Stimulated activated CD4-positive, alpha-beta T cell treated with anti-CD3 and anti-CD28 coated beads, TNF-alpha, amount 100 ng/mL, for 24 hours (primary cell): ENCODE data around the gene PDE7B.

ENCODE experiments used
- DNase-seq, 3 experiments: peaks; one replicate each; pipeline ENCODE4 v3.0.0-alpha.2; 2020; ENCODE audit warnings: low read depth in 3 of 3

The PDE7B gene

DNA sequence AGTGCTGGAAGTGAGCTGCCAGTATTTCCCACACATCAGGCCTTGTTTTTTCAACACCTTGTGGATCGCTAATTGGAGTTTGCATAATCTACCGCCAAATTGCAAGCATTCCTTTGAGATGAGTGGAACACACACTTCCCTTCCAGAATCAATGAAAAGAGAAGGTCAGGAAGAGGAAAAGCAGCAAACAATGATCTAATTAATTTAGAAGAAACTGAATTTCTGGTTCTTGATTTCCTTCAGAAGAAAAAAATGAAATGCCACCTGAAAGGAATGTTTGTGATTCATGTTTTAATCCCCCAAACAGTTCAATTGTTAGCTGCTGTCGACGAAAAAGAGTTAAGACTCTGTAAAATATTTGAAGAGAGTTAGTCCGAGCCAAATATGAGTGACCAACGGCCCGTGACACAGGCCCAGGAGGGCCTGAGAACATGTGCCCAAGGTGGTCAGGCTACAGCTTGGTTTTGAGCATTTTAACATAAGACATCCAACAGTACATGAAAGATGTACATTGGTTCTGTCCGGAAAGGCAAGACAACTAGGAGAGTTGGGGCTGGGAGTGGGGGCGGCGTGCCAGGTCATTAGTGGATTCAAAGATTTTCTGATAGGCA lies 216.3 kb downstream of the PDE7B start:
- DNase-seq, result no peak

DNA sequence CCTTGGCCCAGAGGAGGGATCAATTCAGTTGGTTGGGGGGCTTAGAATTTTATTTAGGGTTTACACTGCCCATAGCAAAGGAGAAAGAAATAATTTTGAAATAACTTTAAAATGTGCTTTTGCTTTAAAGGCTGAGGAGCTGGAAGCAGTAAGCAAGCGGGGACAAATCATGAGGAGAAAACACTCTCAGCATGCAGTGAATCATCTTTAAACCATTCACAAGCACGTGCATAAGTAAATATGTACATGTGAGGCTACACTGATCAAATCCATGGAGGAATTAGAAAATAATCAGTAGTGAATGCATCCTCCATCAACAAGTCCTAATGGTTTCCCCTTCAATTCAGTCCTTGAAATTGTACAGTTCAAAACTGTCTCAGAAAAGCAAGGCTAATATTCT lies 217.6 kb downstream of the PDE7B start:
- DNase-seq, result no peak

DNA sequence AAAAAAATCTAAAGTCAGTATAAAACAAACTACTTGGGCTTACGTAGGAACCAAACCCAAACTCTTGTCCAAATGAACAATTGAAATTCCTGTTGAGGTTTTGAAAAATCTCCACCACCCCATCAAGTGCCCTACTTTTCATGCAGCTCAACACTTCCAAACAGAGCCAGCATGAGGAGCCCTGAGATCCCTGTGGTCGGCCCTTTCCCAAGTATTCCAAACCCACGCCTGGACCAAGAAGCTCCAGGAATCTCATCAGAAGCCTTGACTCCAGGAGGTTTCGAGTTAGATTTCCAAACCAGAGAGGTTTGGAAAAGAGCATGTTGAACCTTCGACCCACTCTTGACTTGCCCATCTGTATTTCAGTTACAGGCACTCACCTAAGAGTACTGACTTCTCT lies 219.3 kb downstream of the PDE7B start:
- DNase-seq, result no peak

DNA sequence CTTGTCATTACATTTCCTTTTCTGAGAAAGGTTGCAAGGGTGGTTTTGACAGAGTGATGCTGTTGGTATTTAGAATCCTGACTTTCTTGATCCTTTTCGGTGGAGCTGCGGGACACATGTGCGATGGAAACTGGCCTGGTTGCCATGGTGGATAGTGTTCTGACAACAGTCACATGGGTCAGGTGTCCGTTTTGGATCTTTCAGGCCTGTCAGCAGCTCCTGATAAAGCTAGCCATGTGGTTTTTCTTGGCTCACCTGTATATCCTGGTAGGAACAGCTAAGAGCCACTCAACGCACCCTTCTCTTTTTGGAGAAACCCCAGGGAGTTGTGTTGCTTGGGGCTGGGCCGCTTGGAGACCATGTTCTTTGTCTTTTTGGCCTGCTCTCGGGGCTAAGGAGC lies 221.2 kb downstream of the PDE7B start:
- no peak for DNase-seq

DNA sequence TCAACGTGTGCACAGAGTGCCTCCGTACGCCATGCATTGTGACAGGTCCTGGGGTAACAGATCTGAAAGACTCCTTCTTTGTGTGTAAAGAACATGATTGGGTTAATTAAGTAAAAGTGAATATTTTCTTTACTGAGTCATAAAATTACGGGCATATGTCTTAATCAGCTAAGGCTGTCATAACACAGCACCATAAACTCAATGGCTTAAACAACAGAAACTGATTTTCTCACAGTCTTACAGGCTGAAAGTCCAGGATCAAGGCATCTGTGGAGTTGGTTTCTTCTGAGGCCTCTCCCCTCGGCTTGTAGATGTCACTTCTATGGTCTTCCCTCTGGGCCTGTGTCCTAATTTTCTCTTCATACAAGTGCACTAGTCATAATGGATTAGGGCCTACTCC lies 221.7 kb downstream of the PDE7B start:
- no peak for DNase-seq

DNA sequence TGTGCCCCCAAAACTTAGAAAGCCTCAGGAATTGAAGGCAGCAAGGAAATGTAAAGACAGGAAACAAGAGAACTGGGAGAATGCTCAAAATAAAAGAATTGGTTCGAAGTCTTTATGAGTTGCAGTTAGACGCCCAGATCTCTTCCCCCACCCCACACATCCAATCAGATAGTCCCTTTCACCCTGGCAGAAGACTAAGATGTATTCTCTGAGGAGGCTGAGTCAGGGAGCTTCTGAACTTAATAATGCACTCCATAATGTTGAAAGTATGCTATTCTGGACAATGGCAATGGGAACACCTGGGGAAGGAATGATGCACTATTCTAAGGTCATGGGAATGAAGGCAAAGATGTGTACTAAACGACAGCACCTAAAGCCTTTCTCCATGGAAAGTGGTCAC lies 225.0 kb downstream of the PDE7B start:
- no peak for DNase-seq

DNA sequence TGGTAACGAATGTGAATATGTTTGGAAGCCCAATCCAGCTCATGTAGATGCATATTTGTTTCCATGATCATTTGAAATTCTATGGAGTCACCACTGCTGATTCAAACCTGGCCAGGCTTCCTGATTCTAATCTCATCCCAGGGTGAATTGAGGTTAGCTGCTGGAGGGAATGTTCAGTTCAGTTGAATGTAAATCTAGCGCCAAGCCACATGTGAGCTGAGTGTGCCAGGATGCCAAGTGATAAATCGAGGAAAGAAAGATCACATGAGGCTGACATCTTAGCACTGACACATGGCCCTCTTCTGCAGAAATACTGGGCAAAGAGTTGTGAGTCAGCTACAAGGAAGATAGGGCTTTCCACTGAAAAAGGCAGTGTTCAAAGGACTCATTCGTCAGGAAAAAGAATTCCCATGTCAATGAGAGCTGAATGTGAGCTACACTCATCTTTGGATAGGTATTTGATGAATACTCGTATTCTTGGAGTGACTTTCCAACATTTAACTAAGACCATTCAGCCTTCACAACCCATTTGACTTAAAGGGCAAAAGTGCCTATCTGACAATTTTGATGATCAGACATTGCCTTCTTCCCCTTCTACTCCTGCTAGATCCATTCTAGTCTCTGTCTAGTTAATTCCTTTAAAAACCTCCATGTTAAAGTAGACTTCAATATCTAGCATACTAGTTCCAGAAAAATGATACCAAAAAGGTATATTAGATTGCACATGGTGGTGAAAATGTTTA lies 226.5 kb downstream of the PDE7B start:
- DNase-seq, result no peak

DNA sequence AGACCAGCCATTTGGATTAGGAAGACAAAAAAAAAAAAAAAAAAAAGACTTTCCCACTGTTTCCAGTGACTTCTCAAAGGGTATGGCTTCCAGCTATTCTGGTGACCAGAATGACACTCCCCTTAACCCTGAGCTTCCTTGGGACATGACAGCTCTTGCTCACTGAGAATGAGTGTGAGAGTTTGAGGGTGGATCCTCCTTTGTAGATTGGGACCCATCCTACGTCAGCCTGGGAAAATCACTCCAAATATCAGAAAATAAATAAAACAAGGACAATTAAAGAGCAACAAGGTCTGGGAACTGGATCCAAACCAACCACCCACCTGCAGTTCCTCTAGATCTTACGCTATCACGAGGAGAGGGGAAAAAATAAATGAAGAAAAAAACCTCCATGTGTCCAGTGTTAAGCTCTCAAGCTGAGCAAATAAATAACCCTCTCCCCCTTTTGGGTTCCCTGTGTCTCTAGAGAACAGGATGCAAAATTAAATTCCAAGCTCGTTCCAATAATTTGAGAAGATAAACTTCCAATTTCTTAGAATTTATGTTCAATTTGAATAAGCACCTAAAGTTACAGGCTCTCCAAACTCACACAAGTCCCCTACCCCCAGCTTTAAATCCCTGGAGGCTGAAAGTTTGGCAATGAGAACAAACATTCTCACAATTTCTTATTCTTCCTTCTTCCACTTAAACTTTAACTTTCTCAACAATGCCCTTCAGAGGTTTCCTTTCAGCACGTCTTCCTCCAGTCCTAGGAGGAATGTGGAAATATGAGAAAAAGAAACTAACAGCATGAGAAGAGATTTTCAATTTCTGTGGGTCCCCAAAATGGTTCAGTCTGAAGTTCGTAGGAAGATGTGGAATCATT lies 228.4 kb downstream of the PDE7B start:
- no peak for DNase-seq

DNA sequence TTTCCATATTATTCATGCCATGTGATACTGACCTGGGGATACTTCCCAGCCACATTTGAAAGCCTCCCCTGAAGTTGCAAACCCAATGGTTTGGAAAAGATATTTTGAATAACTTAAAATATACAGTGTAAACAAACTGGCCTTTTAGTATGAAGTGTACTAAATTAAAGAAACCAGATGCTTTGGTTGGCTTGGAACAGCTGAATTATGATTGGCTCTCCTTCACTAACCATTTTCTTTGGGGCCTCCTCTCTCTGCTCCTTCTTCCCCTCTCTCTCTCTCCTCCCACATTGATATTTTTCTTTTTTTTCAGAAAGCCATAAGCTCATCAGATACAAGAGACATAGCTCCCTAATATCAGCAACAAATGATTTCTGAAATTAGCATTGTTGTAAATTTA lies 232.0 kb downstream of the PDE7B start:
- DNase-seq, result no peak

DNA sequence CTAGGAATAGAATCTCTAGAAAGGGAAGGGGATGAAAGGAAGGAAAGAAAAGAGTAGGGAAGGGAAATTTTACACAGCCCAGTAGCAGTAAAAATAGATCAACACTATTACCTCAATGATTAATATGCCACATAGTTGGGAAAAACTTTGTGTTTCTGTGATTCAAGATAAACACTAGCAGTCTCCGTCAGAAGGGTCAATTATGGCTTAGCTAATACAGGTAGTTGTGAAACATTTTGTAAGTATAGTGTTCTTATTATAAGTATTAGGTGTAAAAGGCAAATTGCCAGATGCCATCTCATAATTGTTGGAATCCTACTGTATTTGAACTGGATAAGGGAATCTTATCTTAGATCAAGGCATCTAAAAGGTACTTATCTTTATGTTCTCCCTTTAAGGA lies 232.9 kb downstream of the PDE7B start:
- no peak for DNase-seq

DNA sequence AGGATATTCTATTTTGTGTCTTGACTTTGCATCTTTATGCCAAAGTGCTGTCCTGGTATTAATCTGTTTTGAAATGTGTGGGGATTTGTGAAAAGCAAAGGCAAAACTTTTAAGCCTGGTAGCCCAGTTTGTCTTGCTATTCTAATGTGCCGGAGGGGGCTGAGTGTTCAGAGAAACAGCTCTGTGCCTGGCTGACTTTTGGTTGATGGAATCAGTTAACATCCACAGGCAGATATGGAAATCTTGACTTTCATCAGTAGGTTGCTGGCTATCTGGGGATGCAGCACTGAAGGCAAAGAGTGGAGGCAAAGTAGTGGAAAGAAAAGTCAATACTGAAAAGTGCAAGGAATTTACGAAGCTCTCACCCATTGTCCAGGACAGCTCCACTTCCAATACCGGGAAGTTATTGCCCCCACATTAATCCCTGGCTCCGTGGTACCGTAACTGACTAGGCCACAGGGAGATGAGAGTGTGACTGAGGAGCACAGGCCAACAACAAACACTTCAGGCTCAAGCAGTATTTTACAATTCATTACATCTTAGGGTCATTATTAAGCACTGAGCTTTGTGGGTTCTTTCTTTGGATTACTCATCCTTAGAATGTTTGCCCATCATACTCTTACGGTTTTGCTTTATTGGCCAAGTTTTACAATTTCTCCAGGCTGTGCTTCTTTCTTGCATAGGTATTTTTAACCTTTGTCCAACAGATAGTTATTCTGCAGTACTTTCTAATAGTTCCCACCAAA lies 234.0 kb downstream of the PDE7B start:
- no peak for DNase-seq

DNA sequence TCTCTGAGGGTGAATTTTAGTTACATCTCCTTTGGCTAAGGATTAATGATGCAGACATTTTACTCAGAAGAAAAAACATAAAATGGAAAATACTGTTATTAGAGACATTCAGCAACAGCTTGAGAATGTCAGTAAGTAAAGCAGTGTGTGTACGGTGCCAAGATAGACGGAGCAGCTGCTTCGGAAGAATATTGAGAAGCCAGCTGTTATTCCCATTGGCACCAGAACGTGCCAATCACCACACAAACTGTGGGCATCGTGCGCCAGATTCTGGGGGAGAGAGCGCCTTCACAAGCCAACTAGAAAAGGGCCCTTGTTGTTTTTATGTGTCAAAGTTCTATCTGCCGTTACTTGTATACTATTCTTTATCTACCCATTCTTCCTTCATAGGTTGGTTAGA lies 235.2 kb downstream of the PDE7B start:
- DNase-seq, result no peak

DNA sequence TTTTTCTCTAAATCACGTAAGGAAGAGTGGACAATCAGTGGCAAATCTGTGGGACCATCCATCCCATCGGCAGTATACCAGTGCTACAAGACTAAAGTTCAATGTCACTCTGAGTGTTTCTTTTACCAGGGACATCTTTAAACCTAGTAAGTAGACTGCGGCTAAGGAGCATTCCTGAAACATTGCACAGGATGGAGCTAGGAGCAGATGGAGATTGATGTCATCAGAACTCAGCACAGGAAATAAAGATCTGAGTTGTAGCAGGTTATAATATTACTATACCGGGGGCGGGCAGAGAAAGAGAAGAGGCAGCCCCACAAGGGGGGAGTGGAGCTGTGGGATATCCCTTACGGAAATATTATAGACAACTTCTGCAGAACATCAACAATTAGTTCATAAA lies 236.5 kb downstream of the PDE7B start:
- no peak for DNase-seq

DNA sequence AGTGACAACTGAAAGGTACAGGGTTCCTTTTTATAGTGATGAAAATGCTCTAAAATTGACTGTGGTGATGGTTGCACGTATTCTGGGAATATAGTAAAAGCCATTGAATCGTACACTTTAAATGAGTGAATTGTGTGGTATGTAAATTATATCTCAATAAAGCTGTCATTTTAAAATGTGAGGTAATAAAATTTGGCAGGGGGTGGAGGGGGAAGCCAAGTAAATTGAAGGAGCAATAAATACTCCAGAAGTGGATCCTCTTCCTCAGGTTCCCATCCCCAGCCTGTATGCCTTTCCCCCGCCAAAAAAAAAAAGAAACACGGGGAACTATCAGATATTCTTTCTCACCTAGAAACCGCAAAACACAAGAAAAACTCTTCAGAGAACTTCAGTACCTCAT lies 237.2 kb downstream of the PDE7B start:
- no peak for DNase-seq

DNA sequence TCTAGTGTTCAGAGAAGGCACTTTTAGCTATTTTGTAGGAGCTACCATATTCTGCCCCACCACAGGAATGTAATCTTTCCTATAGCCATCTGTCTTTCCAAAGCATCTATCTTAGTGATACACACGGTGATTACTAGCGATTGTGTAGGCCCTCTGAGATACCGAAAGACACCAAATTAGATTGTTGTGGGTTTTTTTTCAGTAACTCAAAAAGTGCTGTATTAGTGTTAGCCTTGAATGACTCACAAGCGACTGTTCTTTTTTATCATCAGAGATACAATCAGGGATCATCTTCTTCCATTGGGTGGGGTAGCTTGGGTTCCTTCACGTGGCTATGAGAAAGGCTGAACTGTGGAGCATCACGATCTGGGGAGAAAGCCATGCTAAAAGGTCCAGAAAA lies 238.4 kb downstream of the PDE7B start:
- DNase-seq, result no peak

DNA sequence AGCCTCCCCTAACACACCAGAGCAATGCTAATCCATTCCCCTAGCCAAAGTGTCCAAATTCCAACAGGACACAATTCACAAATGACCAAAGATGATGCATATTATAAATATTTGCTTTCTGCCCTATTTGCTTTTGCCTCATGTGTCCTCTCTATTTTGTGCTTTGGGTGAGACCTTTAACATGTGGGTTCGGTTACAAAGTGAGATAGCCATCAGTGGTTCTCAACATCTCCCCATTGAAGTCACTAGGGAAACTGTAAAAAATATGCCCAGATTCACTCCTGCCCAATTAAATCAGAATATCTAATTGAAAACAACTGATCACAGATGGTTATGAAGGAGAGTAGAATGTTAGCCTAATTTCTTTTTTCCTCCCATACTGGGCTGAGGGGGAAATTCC lies 239.4 kb downstream of the PDE7B start:
- DNase-seq, result no peak

DNA sequence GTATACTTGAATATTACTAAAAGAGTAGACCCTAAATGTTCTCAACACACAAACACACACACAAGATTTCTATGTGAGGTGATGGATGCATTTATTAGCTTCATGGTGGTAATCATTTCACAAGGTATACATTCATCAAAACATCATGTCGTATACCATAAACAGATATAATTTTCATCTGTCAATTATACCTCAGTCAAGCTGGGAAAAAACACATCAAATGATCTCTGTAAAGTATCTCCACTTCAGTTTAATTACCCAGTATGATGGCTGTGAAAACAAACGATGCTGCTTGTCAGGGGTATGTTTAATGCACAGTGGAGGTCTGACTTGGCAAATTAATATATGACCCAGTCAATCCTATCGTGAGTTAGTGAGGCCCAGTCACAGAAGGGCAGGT lies 241.4 kb downstream of the PDE7B start:
- DNase-seq, result no peak

DNA sequence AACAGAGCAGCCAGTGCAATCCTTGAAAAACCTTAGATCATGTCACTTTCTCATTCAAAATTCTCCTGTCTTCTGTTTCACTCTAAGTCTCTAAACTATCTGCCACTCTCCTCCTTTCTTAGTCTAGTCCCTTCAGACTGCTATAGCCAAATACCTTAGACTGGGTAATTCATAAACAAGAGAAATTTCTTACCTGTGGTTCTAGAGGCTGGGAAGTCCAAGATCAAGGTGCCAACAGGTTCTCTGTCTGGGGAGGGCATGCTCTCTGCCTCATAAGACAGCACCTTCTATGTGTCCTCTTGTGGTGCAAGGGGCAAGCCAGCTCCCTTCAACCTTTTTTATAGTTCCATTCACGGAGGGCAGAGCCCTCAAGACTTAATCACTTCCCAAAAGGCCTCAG lies 242.3 kb downstream of the PDE7B start:
- DNase-seq, result no peak

DNA sequence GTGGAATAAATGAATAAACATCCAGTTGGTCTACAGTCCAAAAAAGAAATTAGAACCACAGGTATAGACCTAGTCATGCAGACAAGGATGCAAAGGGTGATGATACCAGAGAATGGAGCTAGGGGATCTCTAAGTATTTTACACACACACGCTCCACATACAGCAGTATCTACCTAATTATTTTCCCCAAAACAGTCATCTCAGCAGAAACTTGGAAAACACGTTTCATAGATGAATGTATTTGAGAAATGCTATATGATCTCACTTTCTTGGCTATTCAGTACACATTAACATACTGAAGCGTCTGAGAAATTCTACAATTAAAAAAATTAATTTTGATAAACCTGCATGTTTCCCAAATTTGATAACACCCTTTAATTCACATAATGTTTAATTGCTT lies 243.3 kb downstream of the PDE7B start:
- no peak for DNase-seq

DNA sequence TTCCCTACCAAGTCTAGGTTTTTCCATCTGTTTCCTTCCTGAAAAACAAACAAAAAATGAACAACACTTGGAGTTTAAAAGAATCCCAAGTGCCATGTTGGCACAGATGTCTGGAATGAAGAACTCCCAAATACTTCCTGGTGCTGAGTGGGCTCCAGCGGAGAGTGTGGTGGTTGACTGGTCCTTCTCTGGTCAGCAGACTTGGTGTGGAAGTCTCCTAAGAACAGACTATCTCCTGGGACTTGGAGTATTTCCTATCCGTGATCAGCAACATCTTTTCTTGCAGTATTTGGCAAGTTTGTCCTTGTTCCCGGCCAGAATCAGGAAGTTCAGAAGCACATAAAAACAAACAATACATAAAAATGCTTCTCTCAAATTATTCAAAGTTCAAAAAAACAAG lies 244.5 kb downstream of the PDE7B start:
- no peak for DNase-seq

DNA sequence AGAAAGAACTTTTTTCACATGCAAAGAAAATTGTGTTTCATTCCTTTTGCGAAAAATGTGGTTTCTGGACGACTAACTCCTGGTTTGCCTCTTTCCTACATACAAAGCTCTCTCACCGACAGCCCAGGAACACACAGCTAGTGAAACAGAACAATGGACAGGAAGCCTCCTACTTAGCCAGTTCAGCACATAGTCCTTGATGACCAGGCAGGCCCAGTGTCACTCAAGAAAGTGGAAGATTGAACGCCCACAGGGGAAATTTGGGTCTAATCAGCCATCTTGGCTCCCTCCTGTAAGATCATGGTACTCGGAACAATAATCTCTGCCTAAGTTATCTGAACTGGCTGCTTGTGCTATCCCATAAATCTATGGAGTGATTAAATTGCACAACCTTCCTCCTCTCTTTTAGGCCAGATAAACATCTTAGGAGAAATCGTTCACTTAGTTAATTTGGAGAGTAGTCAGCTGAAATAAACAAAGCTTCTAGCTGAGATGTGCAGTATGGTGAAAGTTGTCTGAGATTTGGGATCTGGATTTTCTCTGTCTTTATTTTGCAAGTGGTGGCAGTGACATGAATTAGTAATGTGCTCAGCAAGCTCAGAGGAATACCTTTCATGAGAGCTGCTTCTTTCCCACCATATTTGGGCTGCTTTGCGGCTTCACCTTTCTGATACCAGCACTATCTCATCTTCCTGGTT lies 251.6 kb downstream of the PDE7B start:
- no peak for DNase-seq
